Lower leg skin (tissue), 3 donors: ENCODE results near the gene ABCA13.

Source experiments
- CTCF ChIP-seq, 3 donors: fragments of 450-650 bp; IDR thresholded peaks; one replicate each; pipeline ENCODE4 v1.5.1; 2016; ENCODE audit warnings: antibody characterized with exemption in 3 of 3, mild to moderate bottlenecking in 3 of 3, moderate library complexity in 2 of 3
- POLR2A ChIP-seq, 2 donors: fragments of 450-650 bp; IDR thresholded peaks; one replicate each; pipeline ENCODE4 v1.6.1; 2016 to 2017; ENCODE audit warnings: antibody characterized with exemption in 2 of 2, mild to moderate bottlenecking in 1 of 2, moderate library complexity in 1 of 2

GRCh38 chr7:48158404-48158803 is 12.9 kb upstream of the ABCA13 start:
- TF ChIP-seq POLR2A (IDR thresholded peaks at IDR 0.05): no peak
- no peak for TF ChIP-seq CTCF (IDR thresholded peaks at IDR 0.05)
